Heart left ventricle (tissue), 16 donors: ENCODE results near the gene CNPY3. TPM values are rescaled to one million over a fixed set of nuclear protein-coding genes. Genes with fewer than 3 reads are reported as not detected.

Experiments
- ATAC-seq, 4 donors: fragments of 200-7000 bp; cut with Tn5 transposase; one replicate each; pipeline ENCODE4 v1.9.1; 2020 to 2022; ENCODE audit warnings: moderate library complexity in 4 of 4, mild to moderate bottlenecking in 3 of 4, moderate number of reproducible peaks in 1 of 4
- DNase-seq, 5 donors: peaks; one replicate each; pipeline ENCODE4 v3.0.0-alpha.2; 2020
- H3K27ac ChIP-seq, 12 donors: fragments of 200-600 bp; sonication (generic) in 4 of 12; one replicate each; pipeline versions ENCODE4 v1.5.0 to v1.8.0; 2016 to 2022; ENCODE audit warnings: mild to moderate bottlenecking in 2 of 12
- H3K27me3 ChIP-seq, 9 donors: fragments of 200-600 bp; sonication (generic) in 2 of 9; one replicate each; pipeline versions ENCODE4 v1.5.1 to v1.8.0; 2016 to 2022; ENCODE audit warnings: mild to moderate bottlenecking in 3 of 9
- H3K36me3 ChIP-seq, 9 donors: fragments of 200-600 bp; sonication (generic) in 2 of 9; one replicate each; pipeline versions ENCODE4 v1.5.0 to v1.8.0; 2018 to 2022; ENCODE audit warnings: mild to moderate bottlenecking in 2 of 9
- H3K4me1 ChIP-seq, 12 donors: fragments of 200-600 bp; sonication (generic) in 4 of 12; one replicate each; pipeline versions ENCODE4 v1.5.0 to v1.8.0; 2016 to 2022; ENCODE audit warnings: mild to moderate bottlenecking in 3 of 12
- H3K4me3 ChIP-seq, 12 donors: fragments of 200-600 bp; sonication (generic) in 4 of 12; one replicate each; pipeline versions ENCODE4 v1.5.0 to v1.8.0; 2017 to 2022; ENCODE audit warnings: mild to moderate bottlenecking in 9 of 12, moderate library complexity in 4 of 12
- H3K9me3 ChIP-seq, 12 donors: fragments of 200-600 bp; sonication (generic) in 4 of 12; one replicate each; pipeline versions ENCODE4 v1.5.0 to v1.8.0; 2016 to 2022; ENCODE audit warnings: mild to moderate bottlenecking in 1 of 12
- POLR2A ChIP-seq, 2 donors: fragments of 450-650 bp; IDR thresholded peaks; one replicate each; pipeline ENCODE4 v1.6.1; 2017; ENCODE audit warnings: antibody characterized with exemption in 2 of 2, mild to moderate bottlenecking in 2 of 2, moderate library complexity in 2 of 2
- WGBS, 4 donors: extraction: QIAGEN DNeasy Blood & Tissue Kit in 2 of 4; methylation state at CpG; one replicate each; pipeline versions ENCODE4 v1.1.5 to v1.1.7; 2013 to 2018; 5-methylcytosine and 5-hydroxymethylcytosine counted together
- intact Hi-C, 10 donors: fragments of 100-400 bp; cut with DNase I; formaldehyde crosslinking; loops; one replicate each; pipeline versions ENCODE4 v1.11.1 to v1.14.2; 2022
- polyA plus RNA-seq, 2 donors: library from polyadenylated mRNA; stranded (reverse); fragments of 200-250 nt; gene quantifications; one replicate each; pipeline ENCODE4 v1.2.3, GENCODE V29; 2013
- total RNA-seq, 9 donors: library from RNA; depleted of rRNA in 2 of 9; stranded (reverse); fragments of >200 nt in 2 of 9; fragmentation: NEBNext Ultra II Directional in 3 of 9; extraction: Animal tissue kit (Norgen Biotek cat#: 25700) in 3 of 9; gene quantifications; one replicate each; pipeline versions ENCODE4 v1.1.0 to v1.2.4, GENCODE V29; 2016 to 2023
- TF ChIP-seq, protein P1 (sequence below), 12 donors: fragments of 200-600 bp; sonication (generic) in 4 of 12; IDR thresholded peaks; one replicate each; pipeline versions ENCODE4 v1.5.0 to v1.8.0; 2018 to 2022; ENCODE audit warnings: antibody characterized with exemption in 12 of 12, mild to moderate bottlenecking in 5 of 12
- donor health status: ischemic (EF 13 %, LVEDD 7.1; RV severe dilation, severe dysfunction).
- donor health status: healthy with polysubstance abuse.
- donor health status: DM: no; HTN: yes; CAD: no.
- donor health status: DM: no; HTN: no; CAD: no.
- donor health status: ischemic (EF 25% LVEDD 6.9; RV normal size, moderate dysfunction).
- donor health status: ischemic (EF 25% LVEDD 5.7; RV mildly dilated, moderate dysfunction).
- donor health status: healthy.
- donor health status: DM: yes; HTN: yes; CAD: no.
- donor health status: ischemic (EF 35%, LVEDD 5.7; RV mildly dilated, moderate dysfunction).
- donor health status: nonischemic (EF 11% LVEDD 7.7; RV severe dilation, severe dysfunction).
- donor health status: DM: yes; HTN: yes; CAD: no.
- donor health status: PGD.
- donor health status: ischemic (EF 29% LVEDD 5.4; RV normal size, mild dysfunction).
- donor health status: nonischemic (EF 23%, LVEDD 6.1; RV moderate dilation, normal function).

Gene CNPY3
- total and polyA plus RNA-seq, 11 donors: 13.8 to 44.0 (median 20.6) TPM

DNA sequence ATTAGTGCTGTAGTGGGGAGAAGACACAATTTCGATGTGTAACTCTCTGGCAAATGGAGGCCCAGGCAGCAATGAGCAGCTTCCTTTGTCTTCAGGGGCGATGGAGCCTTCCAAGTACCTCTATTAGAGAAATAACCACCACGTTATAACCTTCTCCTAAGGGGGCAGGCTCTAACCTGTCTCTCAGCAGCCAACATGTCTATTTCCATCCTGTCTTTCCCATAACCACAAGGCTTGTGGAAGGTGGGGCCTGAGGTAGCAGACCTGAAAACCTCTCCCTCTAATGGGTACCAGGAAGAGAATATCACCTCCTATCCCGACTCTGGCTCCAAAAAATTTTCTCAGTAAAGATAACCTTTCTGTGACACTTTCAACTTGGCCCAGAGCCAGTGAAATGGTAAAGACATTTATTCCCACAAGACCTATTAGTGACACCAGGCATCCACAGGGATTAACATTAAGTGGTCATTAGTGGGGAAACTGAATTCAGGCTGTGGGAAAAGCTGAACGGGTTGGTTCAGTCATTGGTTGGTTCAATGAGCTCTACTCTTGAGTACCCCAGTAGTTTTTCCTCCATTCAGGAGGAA lies 45.7 kb downstream of the CNPY3 start:
- Histone ChIP-seq H3K27me3 (no peaks in the 10 kb centered on the region), H3K4me1 (peaks cover 0 to 40% (median 21%) of the 10 kb centered on the region in 12 donors), H3K9me3 (no peaks in the 10 kb centered on the region), H3K36me3 (peaks cover 0 to 24% (median 4%) of the 10 kb centered on the region in 9 donors), H3K4me3 (no peak overlapping the region), H3K27ac (no peak overlapping the region)
- TF ChIP-seq POLR2A (IDR thresholded peaks at IDR 0.05): no peak
- TF ChIP-seq, protein P1, sequence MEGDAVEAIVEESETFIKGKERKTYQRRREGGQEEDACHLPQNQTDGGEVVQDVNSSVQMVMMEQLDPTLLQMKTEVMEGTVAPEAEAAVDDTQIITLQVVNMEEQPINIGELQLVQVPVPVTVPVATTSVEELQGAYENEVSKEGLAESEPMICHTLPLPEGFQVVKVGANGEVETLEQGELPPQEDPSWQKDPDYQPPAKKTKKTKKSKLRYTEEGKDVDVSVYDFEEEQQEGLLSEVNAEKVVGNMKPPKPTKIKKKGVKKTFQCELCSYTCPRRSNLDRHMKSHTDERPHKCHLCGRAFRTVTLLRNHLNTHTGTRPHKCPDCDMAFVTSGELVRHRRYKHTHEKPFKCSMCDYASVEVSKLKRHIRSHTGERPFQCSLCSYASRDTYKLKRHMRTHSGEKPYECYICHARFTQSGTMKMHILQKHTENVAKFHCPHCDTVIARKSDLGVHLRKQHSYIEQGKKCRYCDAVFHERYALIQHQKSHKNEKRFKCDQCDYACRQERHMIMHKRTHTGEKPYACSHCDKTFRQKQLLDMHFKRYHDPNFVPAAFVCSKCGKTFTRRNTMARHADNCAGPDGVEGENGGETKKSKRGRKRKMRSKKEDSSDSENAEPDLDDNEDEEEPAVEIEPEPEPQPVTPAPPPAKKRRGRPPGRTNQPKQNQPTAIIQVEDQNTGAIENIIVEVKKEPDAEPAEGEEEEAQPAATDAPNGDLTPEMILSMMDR (IDR thresholded peaks at IDR 0.05): no peak
- DNase-seq: no peak
- intact Hi-C loops: loop anchor here in 3 of 10 donors (5.0 to 10.0 kb wide), 3 partner anchors 37 to 70 kb away; partner anchors contain the start of genes CNPY3 (in 2 of the 3), KLHDC3 (in 1 of the 3) and MEA1 (in 1 of the 3)
- WGBS, 4 donors: 78 to 86% (median 82%) methylated on average over 5 of the region's 5 CpGs
- ATAC-seq: no peak

DNA sequence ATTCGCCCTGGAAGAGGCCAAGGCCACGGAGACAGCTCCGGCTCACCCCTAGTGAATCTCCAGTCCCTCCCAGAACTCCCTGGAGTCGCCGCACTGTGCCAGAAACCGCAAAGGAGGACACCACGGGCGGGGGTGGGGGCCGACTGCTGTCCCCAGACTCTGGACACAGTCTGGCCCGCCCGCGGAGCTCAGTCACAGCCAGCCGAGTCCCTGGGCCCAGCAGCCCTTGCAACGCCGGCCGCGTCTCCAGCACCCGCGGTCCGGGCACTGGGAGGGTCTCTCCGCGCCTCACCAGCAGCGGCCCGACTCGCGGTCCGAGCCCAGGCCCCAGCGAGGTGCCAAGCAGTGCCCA lies 49.2 kb downstream of the CNPY3 start:
- peak overlapping the region; percentile 27 to 95 (median 91) for H3K27ac ChIP-seq
- peaks cover 0 to 13% (median 4%) of the 10 kb centered on the region in 9 donors for H3K36me3 ChIP-seq
- H3K9me3 ChIP-seq: no peaks in the 10 kb centered on the region
- peaks cover 0 to 36% (median 23%) of the 10 kb centered on the region in 12 donors for H3K4me1 ChIP-seq
- DNase-seq (peak in 4 of 5 donors; percentile 32 to 70 (median 52)), ATAC-seq (peak in 3 of 4 donors; percentile 13 to 53 (median 48))
- TF ChIP-seq, protein P1 (IDR thresholded peaks at IDR 0.05): no peak
- no peak for TF ChIP-seq POLR2A (IDR thresholded peaks at IDR 0.05)
- WGBS, 4 donors: 0 to 1% (median 1%) methylated on average over 14 to 28 of the region's 28 CpGs
- intact Hi-C loops: loop anchor here in 4 of 10 donors (2.0 to 10.0 kb wide), 4 partner anchors 34 to 74 kb away; partner anchors contain the start of genes CNPY3 (in 2 of the 4), MEA1 (in 2 of the 4) and KLHDC3 (in 1 of the 4)
- peak overlapping the region; percentile 61 to 99 (median 88) for H3K4me3 ChIP-seq
- no peaks in the 10 kb centered on the region for H3K27me3 ChIP-seq

DNA sequence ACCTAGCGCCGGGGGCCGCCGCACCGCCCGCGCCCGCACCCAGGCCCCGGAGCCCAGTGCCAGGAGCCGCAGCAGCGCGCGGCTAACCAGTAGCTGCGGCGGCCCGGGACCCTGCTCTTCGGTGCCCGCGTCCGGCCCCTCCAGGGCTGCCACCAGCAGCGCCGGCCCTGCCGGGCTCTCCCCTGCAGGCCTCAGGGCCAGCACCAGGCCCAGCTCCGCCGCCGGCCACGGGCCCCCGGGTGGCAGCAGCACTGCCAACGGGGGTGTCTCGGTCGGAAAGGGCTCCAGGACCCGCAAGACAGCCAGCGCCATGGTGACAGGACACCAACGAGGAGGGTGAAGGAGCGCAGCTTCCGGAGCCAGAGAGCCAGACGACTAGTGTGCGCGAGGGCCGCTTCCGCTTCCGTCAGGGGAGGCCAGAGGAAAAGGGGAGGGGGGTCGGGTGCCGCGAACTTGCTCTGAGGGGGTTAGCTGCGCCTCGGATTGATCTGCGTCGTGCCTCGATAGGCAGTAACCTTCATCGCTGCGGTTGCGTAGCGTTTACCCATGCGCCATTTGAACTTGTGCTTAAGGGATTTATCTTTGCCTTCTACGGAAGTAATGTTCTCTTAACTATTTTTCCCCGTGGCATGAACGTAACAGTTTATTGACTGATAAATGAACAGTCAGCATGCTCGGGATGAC lies 49.7 kb downstream of the CNPY3 start, which contains the start of gene PEX6:
TSS of gene PEX6 (minus strand) at position 343 of the 684 bp plus-strand sequence. CDS start at position 312, 31 bp downstream.
- intact Hi-C loops: loop anchor here in 4 of 10 donors (2.0 to 10.0 kb wide), 4 partner anchors 33 to 74 kb away; partner anchors contain the start of genes CNPY3 (in 2 of the 4), MEA1 (in 2 of the 4) and KLHDC3 (in 1 of the 4)

More for the DNA sequence above, 49.7 kb downstream of the CNPY3 start, which contains the start of gene PEX6:
- TF ChIP-seq, protein P1 (IDR thresholded peaks at IDR 0.05): no peak
- peak in 1 of 2 donors; percentile 52 for TF ChIP-seq POLR2A (IDR thresholded peaks at IDR 0.05)
- ATAC-seq (peak; percentile 93 to 97 (median 96)), DNase-seq (peak; percentile 90 to 96 (median 94))
- H3K36me3 ChIP-seq: peaks cover 0 to 9% (median 2%) of the 10 kb centered on the region in 9 donors
- WGBS, 4 donors: 0% methylated on average over 31 to 59 of the region's 59 CpGs
- peak within 1 kb of the TSS; percentile 27 to 95 (median 91) for H3K27ac ChIP-seq
- H3K9me3 ChIP-seq: no peaks in the 10 kb centered on the region
- H3K4me1 ChIP-seq: peaks cover 0 to 41% (median 28%) of the 10 kb centered on the region in 12 donors
- peak within 1 kb of the TSS; percentile 61 to 99 (median 88) for H3K4me3 ChIP-seq
- H3K27me3 ChIP-seq: no peaks in the 10 kb centered on the region
